NCI-H128 (cell line): Measurements from ENCODE around the gene NCK2.
"Not testable (repeated sequence)": the region's sequence is repeated elsewhere in the genome, so short reads cannot be mapped to it uniquely, and the experiment has no call there.

ENCODE experiments used
- DNase-seq: peaks from one replicate; lab custom pipeline; 2025; ENCODE audit not compliant: unreplicated experiment; lab: John Stamatoyannopoulos, UW

Gene NCK2

GRCh38 chr2:105886687-105887086, 142.0 kb downstream of the NCK2 start:
- DNase-seq: no peak

GRCh38 chr2:105887256-105887655, 142.5 kb downstream of the NCK2 start:
- no peak for DNase-seq

GRCh38 chr2:105888625-105889024, 143.9 kb downstream of the NCK2 start:
- DNase-seq: no peak

- no peak for DNase-seq
Measured at GRCh38 chr2:105889046-105889445, 144.3 kb downstream of the NCK2 start.

GRCh38 chr2:105890111-105890510, 145.4 kb downstream of the NCK2 start:
- DNase-seq: no peak

- DNase-seq: no peak
Measured at GRCh38 chr2:105890856-105891255, 146.1 kb downstream of the NCK2 start.

GRCh38 chr2:105893011-105893995, 148.6 kb downstream of the NCK2 start:
- DNase-seq: no peak

- no peak for DNase-seq
Measured at GRCh38 chr2:105894327-105894944, 149.7 kb downstream of the NCK2 start.

- DNase-seq: no peak
Measured at GRCh38 chr2:105895990-105896764, 151.5 kb downstream of the NCK2 start.

GRCh38 chr2:105896765-105897163, 152.1 kb downstream of the NCK2 start:
- no peak for DNase-seq

GRCh38 chr2:105897694-105898093, 153.0 kb downstream of the NCK2 start:
- not testable (repeated sequence) for DNase-seq

GRCh38 chr2:105903051-105903674, 158.5 kb downstream of the NCK2 start:
- no peak for DNase-seq

GRCh38 chr2:105904938-105905337, 160.2 kb downstream of the NCK2 start:
- no peak for DNase-seq

GRCh38 chr2:105906481-105906880, 161.8 kb downstream of the NCK2 start:
- no peak for DNase-seq

- no peak for DNase-seq
Measured at GRCh38 chr2:105907184-105907583, 162.5 kb downstream of the NCK2 start.

- DNase-seq: no peak
Measured at GRCh38 chr2:105909215-105909614, 164.5 kb downstream of the NCK2 start.

- no peak for DNase-seq
Measured at GRCh38 chr2:105910497-105911238, 166.0 kb downstream of the NCK2 start.

GRCh38 chr2:105911425-105911824, 166.7 kb downstream of the NCK2 start:
- no peak for DNase-seq

- no peak for DNase-seq
Measured at GRCh38 chr2:105912081-105912480, 167.4 kb downstream of the NCK2 start.

GRCh38 chr2:105915005-105915558, 170.4 kb downstream of the NCK2 start:
- DNase-seq: no peak
